ENCODE data around the gene ARMC7.

Gene ARMC7

GRCh38 chr17:75064867-75065561 is 44.8 kb upstream of the ARMC7 start:
- H3K9me3 ChIP-seq (ENCODE audit: insufficient read depth, low read depth, low read length), result no peaks in the 10 kb centered on the region
- no peaks in the 10 kb centered on the region for H3K27me3 ChIP-seq (ENCODE audit: insufficient read depth, low read length)
- H3K4me2 ChIP-seq (ENCODE audit: low read length), result no peak overlapping the region
- no peak overlapping the region for H2BK5ac ChIP-seq (ENCODE audit: low read depth, low read length, poor library complexity)
- no peak overlapping the region for H2BK12ac ChIP-seq (ENCODE audit: low read length)
- no peak overlapping the region for H3K18ac ChIP-seq (ENCODE audit: low read length)
- no peak overlapping the region for H3K14ac ChIP-seq (ENCODE audit: low read length)
- no peak overlapping the region for H2BK120ac ChIP-seq (ENCODE audit: insufficient read depth, low read length, poor library complexity)
- H3K4me3 ChIP-seq (ENCODE audit: low read depth, low read length), result no peak overlapping the region
- no peak overlapping the region for H3K9ac ChIP-seq (ENCODE audit: low read length)
- no peak overlapping the region for H3K27ac ChIP-seq (ENCODE audit: low read depth, low read length)
- no peak overlapping the region for H4K91ac ChIP-seq (ENCODE audit: low read depth, low read length)
- no peak overlapping the region for H2AK5ac ChIP-seq (ENCODE audit: low read length)
- no peaks in the 10 kb centered on the region for H3K79me2 ChIP-seq (ENCODE audit: control insufficient read depth, insufficient read depth, low read length, poor library complexity)
- H3K79me1 ChIP-seq (ENCODE audit: low read length), result no peaks in the 10 kb centered on the region
- H4K12ac ChIP-seq (ENCODE audit: low read depth, low read length), result no peak overlapping the region
- no peak for DNase-seq
- no peak overlapping the region for H4K8ac ChIP-seq (ENCODE audit: low read depth, low read length)
- H3K4ac ChIP-seq (ENCODE audit: low read depth, low read length), result no peak overlapping the region
- H3K4me1 ChIP-seq (ENCODE audit: control insufficient read depth in 1 of 2, insufficient read depth in 2 of 2, low read length in 2 of 2), result no peaks in the 10 kb centered on the region
- no peak overlapping the region for H3K23ac ChIP-seq (ENCODE audit: low read length)
- peaks cover 42 to 49% of the 10 kb centered on the region in 2 experiments for H3K36me3 ChIP-seq (ENCODE audit: control insufficient read depth in 1 of 2, insufficient read depth in 2 of 2, low read length in 2 of 2)
- H2AFZ ChIP-seq (ENCODE audit: insufficient read depth, low read length, poor library complexity), result no peak overlapping the region
- no CpG with 5 or more reads among the region's 18 CpGs for WGBS (ENCODE audit: extremely low coverage, insufficient coverage, insufficient read length)

DNA sequence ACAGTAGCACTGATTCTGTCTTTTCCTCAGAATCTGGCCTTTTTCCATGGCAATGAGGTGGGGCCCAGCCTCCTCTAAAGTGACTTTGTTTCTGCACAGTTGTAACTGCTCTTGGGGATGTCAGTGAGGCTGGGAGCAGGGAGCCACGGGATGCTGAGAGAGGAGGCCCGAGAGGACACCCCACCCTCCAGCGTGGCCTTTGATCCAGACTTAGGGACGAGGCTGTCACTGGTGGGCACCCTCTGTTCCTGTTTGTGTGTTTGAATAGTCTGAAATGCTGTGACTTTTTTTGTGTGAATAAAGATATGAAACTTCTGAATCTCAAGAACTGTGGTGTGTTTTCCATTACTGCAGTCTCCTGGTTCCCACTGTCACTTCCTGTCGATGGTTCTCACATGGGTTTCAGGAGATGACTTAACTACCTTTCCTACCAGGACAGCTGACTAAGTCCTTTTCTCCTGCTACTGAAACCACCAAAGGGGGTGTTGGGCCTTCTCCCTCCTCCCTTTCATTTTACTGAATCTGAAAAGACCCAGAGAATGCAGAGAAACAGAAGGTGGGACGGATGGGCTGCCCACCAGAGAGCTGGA is 44.1 kb upstream of the ARMC7 start:
- Histone ChIP-seq H4K91ac (ENCODE audit: low read depth, low read length) (no peak overlapping the region), H3K18ac (ENCODE audit: low read length) (no peak overlapping the region), H3K23ac (ENCODE audit: low read length) (no peak overlapping the region), H3K4ac (ENCODE audit: low read depth, low read length) (no peak overlapping the region), H4K12ac (ENCODE audit: low read depth, low read length) (no peak overlapping the region), H2AFZ (ENCODE audit: insufficient read depth, low read length, poor library complexity) (no peak overlapping the region), H2AK5ac (ENCODE audit: low read length) (no peak overlapping the region), H3K27ac (ENCODE audit: low read depth, low read length) (no peak overlapping the region), H2BK5ac (ENCODE audit: low read depth, low read length, poor library complexity) (no peak overlapping the region), H3K79me1 (ENCODE audit: low read length) (no peaks in the 10 kb centered on the region), H3K36me3 (ENCODE audit: control insufficient read depth in 1 of 2, insufficient read depth in 2 of 2, low read length in 2 of 2) (peaks cover 37 to 44% of the 10 kb centered on the region in 2 experiments), H3K79me2 (ENCODE audit: control insufficient read depth, insufficient read depth, low read length, poor library complexity) (no peaks in the 10 kb centered on the region), H3K4me2 (ENCODE audit: low read length) (no peak overlapping the region), H3K4me3 (ENCODE audit: low read depth, low read length) (no peak overlapping the region), H4K8ac (ENCODE audit: low read depth, low read length) (no peak overlapping the region), H3K9me3 (ENCODE audit: insufficient read depth, low read depth, low read length) (no peaks in the 10 kb centered on the region), H3K27me3 (ENCODE audit: insufficient read depth, low read length) (no peaks in the 10 kb centered on the region), H2BK12ac (ENCODE audit: low read length) (no peak overlapping the region), H3K4me1 (ENCODE audit: control insufficient read depth in 1 of 2, insufficient read depth in 2 of 2, low read length in 2 of 2) (no peaks in the 10 kb centered on the region), H3K9ac (ENCODE audit: low read length) (no peak overlapping the region), H2BK120ac (ENCODE audit: insufficient read depth, low read length, poor library complexity) (no peak overlapping the region), H3K14ac (ENCODE audit: low read length) (no peak overlapping the region)
- no CpG with 5 or more reads among the region's 6 CpGs for WGBS (ENCODE audit: extremely low coverage, insufficient coverage, insufficient read length)
- no peak for DNase-seq

DNA sequence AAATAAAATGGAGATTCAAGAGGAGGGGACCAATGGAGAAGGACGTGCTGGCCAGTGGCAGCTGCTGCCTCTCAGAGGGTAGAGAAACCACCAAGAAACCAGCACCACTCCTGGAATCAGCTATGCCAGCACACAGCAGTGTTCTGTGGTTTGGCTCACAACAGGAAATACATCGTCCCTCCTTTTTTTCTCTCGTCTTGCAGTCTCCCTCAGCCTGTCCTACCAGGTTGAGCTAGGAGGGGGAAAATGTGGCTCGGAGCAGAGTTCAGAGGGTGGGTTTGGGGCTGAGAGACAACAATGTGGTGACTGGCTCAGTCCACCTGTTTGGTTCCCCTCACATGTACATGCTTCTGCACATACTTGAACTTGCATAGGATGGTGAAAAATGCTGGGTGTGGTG is 41.9 kb upstream of the ARMC7 start:
- WGBS (ENCODE audit: extremely low coverage, insufficient coverage, insufficient read length), result no CpG with 5 or more reads among the region's 4 CpGs
- no peak overlapping the region for H2AFZ ChIP-seq (ENCODE audit: insufficient read depth, low read length, poor library complexity)

GRCh38 chr17:75068750-75069149 is 41.0 kb upstream of the ARMC7 start:
- Histone ChIP-seq H3K9ac (ENCODE audit: low read length) (no peak overlapping the region), H3K27ac (ENCODE audit: low read depth, low read length) (no peak overlapping the region), H3K4me2 (ENCODE audit: low read length) (no peak overlapping the region), H3K4ac (ENCODE audit: low read depth, low read length) (no peak overlapping the region), H2BK120ac (ENCODE audit: insufficient read depth, low read length, poor library complexity) (no peak overlapping the region), H4K91ac (ENCODE audit: low read depth, low read length) (no peak overlapping the region), H2BK5ac (ENCODE audit: low read depth, low read length, poor library complexity) (no peak overlapping the region), H4K12ac (ENCODE audit: low read depth, low read length) (no peak overlapping the region), H3K79me2 (ENCODE audit: control insufficient read depth, insufficient read depth, low read length, poor library complexity) (no peaks in the 10 kb centered on the region), H2AFZ (ENCODE audit: insufficient read depth, low read length, poor library complexity) (no peak overlapping the region), H2BK12ac (ENCODE audit: low read length) (no peak overlapping the region), H3K9me3 (ENCODE audit: insufficient read depth, low read depth, low read length) (no peaks in the 10 kb centered on the region), H3K23ac (ENCODE audit: low read length) (no peak overlapping the region), H3K27me3 (ENCODE audit: insufficient read depth, low read length) (no peaks in the 10 kb centered on the region), H3K4me3 (ENCODE audit: low read depth, low read length) (no peak overlapping the region), H3K36me3 (ENCODE audit: control insufficient read depth in 1 of 2, insufficient read depth in 2 of 2, low read length in 2 of 2) (peaks cover 12 to 17% of the 10 kb centered on the region in 2 experiments), H4K8ac (ENCODE audit: low read depth, low read length) (no peak overlapping the region), H3K18ac (ENCODE audit: low read length) (no peak overlapping the region), H3K79me1 (ENCODE audit: low read length) (no peaks in the 10 kb centered on the region), H2AK5ac (ENCODE audit: low read length) (no peak overlapping the region), H3K14ac (ENCODE audit: low read length) (no peak overlapping the region), H3K4me1 (ENCODE audit: control insufficient read depth in 1 of 2, insufficient read depth in 2 of 2, low read length in 2 of 2) (no peaks in the 10 kb centered on the region)
- DNase-seq, result no peak
- WGBS (ENCODE audit: extremely low coverage, insufficient coverage, insufficient read length), result no CpG with 5 or more reads among the region's 8 CpGs

More for the DNA sequence above, 41.9 kb upstream of the ARMC7 start:
- Histone ChIP-seq H3K18ac (ENCODE audit: low read length) (no peak overlapping the region), H2BK120ac (ENCODE audit: insufficient read depth, low read length, poor library complexity) (no peak overlapping the region), H3K14ac (ENCODE audit: low read length) (no peak overlapping the region), H3K9me3 (ENCODE audit: insufficient read depth, low read depth, low read length) (no peaks in the 10 kb centered on the region), H3K36me3 (ENCODE audit: control insufficient read depth in 1 of 2, insufficient read depth in 2 of 2, low read length in 2 of 2) (peaks cover 21 to 26% of the 10 kb centered on the region in 2 experiments), H3K4ac (ENCODE audit: low read depth, low read length) (no peak overlapping the region), H3K4me2 (ENCODE audit: low read length) (no peak overlapping the region), H3K4me3 (ENCODE audit: low read depth, low read length) (no peak overlapping the region), H2BK12ac (ENCODE audit: low read length) (no peak overlapping the region), H4K91ac (ENCODE audit: low read depth, low read length) (no peak overlapping the region), H3K23ac (ENCODE audit: low read length) (no peak overlapping the region), H2BK5ac (ENCODE audit: low read depth, low read length, poor library complexity) (no peak overlapping the region), H3K79me1 (ENCODE audit: low read length) (no peaks in the 10 kb centered on the region), H3K9ac (ENCODE audit: low read length) (no peak overlapping the region), H4K12ac (ENCODE audit: low read depth, low read length) (no peak overlapping the region), H3K79me2 (ENCODE audit: control insufficient read depth, insufficient read depth, low read length, poor library complexity) (no peaks in the 10 kb centered on the region), H3K27ac (ENCODE audit: low read depth, low read length) (no peak overlapping the region), H4K8ac (ENCODE audit: low read depth, low read length) (no peak overlapping the region), H2AK5ac (ENCODE audit: low read length) (no peak overlapping the region), H3K4me1 (ENCODE audit: control insufficient read depth in 1 of 2, insufficient read depth in 2 of 2, low read length in 2 of 2) (no peaks in the 10 kb centered on the region), H3K27me3 (ENCODE audit: insufficient read depth, low read length) (no peaks in the 10 kb centered on the region)
- DNase-seq, result peak in 1 of 2 donors; percentile 54

Measured in trophoblast cell (in vitro differentiated cells and primary cell).